GM10248 (cell line): ENCODE measurements around the gene GSTO2.
"Not testable (repeated sequence)": the region's sequence is repeated elsewhere in the genome, so short reads cannot be mapped to it uniquely, and the experiment has no call there.

Experiments used
- CTCF ChIA-PET: fragments of 300-600 bp; sonication (Branson Sonifier 250); formaldehyde crosslinking; extraction: SDS; loops from one replicate; lab custom pipeline; 2021; ENCODE audit warnings: antibody characterized with exemption; lab: Yijun Ruan, JAX
- POLR2A ChIA-PET: fragments of 350-650 bp; sonication (Branson Sonifier 250); formaldehyde crosslinking; extraction: SDS; loops from one replicate; lab custom pipeline; 2020; ENCODE audit warnings: antibody characterized with exemption; lab: Yijun Ruan, JAX
- DNase-seq: peaks from one replicate; pipeline ENCODE4 v3.0.0; 2012; ENCODE audit errors: extremely low spot score
- CTCF ChIP-seq: IDR thresholded peaks from 2 replicates; pipeline ENCODE4 v1.5.1; 2012; ENCODE audit warnings: mild to moderate bottlenecking, low read depth; ENCODE audit errors: extremely low read depth, missing control alignments, control extremely low read depth

The GSTO2 gene

GRCh38 chr10:104232613-104233102, 36.3 kb upstream of the GSTO2 start:
- POLR2A ChIA-PET: no interaction called here
- DNase-seq: no peak
- CTCF ChIA-PET: interaction anchor here (1.4 to 2.2 kb wide), 3 partner anchors 8 to 22 kb away, joined by 3 to 9 read pairs (median 3); partner anchors contain the start of gene GSTO1
- TF ChIP-seq CTCF: no peak

GRCh38 chr10:104233817-104234216, 35.2 kb upstream of the GSTO2 start:
- TF ChIP-seq CTCF: no peak
- ChIA-PET CTCF (interaction anchor here (2.2 kb wide), 1 partner anchor 21 kb away, joined by 9 read pairs; the partner anchor contains the start of gene GSTO1), POLR2A (no interaction called here)
- no peak for DNase-seq

GRCh38 chr10:104234934-104235333, 34.0 kb upstream of the GSTO2 start:
- CTCF ChIA-PET: no interaction called here
- POLR2A ChIA-PET: no interaction called here
- TF ChIP-seq CTCF: no peak
- no peak for DNase-seq

GRCh38 chr10:104235801-104236200, 33.2 kb upstream of the GSTO2 start:
- ChIA-PET POLR2A (no interaction called here), CTCF (no interaction called here)
- no peak for TF ChIP-seq CTCF
- DNase-seq: no peak

- CTCF ChIA-PET: interaction anchor here (2.5 kb wide), 1 partner anchor 13 kb away, joined by 11 read pairs; the partner anchor contains the start of gene GSTO1
- DNase-seq: no peak
- no peak for TF ChIP-seq CTCF
- POLR2A ChIA-PET: no interaction called here
Observed at GRCh38 chr10:104240078-104240477, 28.9 kb upstream of the GSTO2 start.

- no peak for DNase-seq
- TF ChIP-seq CTCF: no peak
- CTCF ChIA-PET: interaction anchor here (2.5 kb wide), 1 partner anchor 11 kb away, joined by 11 read pairs; the partner anchor contains the start of gene GSTO1
- POLR2A ChIA-PET: no interaction called here
Observed at GRCh38 chr10:104242545-104242944, 26.4 kb upstream of the GSTO2 start.

- CTCF ChIA-PET, POLR2A ChIA-PET, DNase-seq: not testable (repeated sequence)
Observed at GRCh38 chr10:104243009-104243408, 26.0 kb upstream of the GSTO2 start.
